HEK293T (cell line): ENCODE data around the gene THOP1.

Experiments
- BHLHE40 ChIP-seq: fragments of 450-650 bp; IDR thresholded peaks from 2 replicates; pipeline ENCODE4 v1.6.1; 2016; ENCODE audit warnings: mild to moderate bottlenecking, moderate library complexity, borderline replicate concordance
- CTBP1 ChIP-seq: fragments of 450-650 bp; IDR thresholded peaks from 2 replicates; pipeline ENCODE4 v1.6.1; 2016; ENCODE audit warnings: borderline replicate concordance
- ELF4 ChIP-seq: fragments of 450-650 bp; IDR thresholded peaks from 2 replicates; pipeline ENCODE4 v1.6.1; 2017; ENCODE audit warnings: antibody characterized with exemption
- FOXA1 ChIP-seq: fragments of 450-650 bp; IDR thresholded peaks from 2 replicates; pipeline ENCODE4 v1.6.1; 2016; ENCODE audit warnings: mild to moderate bottlenecking
- FOXK2 ChIP-seq: fragments of 450-650 bp; IDR thresholded peaks from 2 replicates; pipeline ENCODE4 v1.6.1; 2016; ENCODE audit warnings: mild to moderate bottlenecking
- SP1 ChIP-seq: fragments of 450-650 bp; IDR thresholded peaks from 2 replicates; pipeline ENCODE4 v1.6.1; 2017
- SUZ12 ChIP-seq: fragments of 450-650 bp; IDR thresholded peaks from 2 replicates; pipeline ENCODE4 v1.6.1; 2016; ENCODE audit warnings: mild to moderate bottlenecking
- ZNF384 ChIP-seq: fragments of 450-650 bp; IDR thresholded peaks from 2 replicates; pipeline ENCODE4 v1.6.1; 2016
- TF ChIP-seq, protein P1 (sequence below): fragments of 450-650 bp; IDR thresholded peaks from 2 replicates; pipeline ENCODE4 v1.6.1; 2016

DNA sequence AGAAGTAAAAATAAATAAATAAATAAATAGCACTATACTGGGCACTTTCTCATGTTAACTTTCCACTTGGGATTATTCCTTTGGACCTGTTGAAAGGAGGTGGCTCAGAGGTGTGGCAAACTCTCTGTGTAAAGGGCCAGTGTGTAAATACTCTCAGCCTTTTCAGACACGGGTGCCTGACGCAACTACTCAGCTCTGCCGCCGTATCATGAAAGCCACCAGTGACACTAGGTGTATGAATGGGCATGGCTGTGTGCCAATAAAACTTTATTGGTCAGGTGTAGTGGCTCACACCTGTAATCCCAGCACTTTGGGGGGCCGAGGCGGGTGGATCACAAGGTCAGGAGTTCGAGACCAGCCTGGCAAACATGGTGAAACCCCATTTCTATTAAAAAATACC lies 25.3 kb upstream of the THOP1 start:
- TF ChIP-seq, protein P1, sequence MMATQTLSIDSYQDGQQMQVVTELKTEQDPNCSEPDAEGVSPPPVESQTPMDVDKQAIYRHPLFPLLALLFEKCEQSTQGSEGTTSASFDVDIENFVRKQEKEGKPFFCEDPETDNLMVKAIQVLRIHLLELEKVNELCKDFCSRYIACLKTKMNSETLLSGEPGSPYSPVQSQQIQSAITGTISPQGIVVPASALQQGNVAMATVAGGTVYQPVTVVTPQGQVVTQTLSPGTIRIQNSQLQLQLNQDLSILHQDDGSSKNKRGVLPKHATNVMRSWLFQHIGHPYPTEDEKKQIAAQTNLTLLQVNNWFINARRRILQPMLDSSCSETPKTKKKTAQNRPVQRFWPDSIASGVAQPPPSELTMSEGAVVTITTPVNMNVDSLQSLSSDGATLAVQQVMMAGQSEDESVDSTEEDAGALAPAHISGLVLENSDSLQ = no peak
- TF ChIP-seq SUZ12 = no peak
- no peak for TF ChIP-seq FOXA1
- TF ChIP-seq ZNF384 = no peak
- TF ChIP-seq ELF4 = no peak
- no peak for TF ChIP-seq CTBP1
- TF ChIP-seq BHLHE40 = no peak
- TF ChIP-seq SP1 = no peak
- TF ChIP-seq FOXK2 = no peak
